ENCODE measurements around the gene GADD45A.

DNA sequence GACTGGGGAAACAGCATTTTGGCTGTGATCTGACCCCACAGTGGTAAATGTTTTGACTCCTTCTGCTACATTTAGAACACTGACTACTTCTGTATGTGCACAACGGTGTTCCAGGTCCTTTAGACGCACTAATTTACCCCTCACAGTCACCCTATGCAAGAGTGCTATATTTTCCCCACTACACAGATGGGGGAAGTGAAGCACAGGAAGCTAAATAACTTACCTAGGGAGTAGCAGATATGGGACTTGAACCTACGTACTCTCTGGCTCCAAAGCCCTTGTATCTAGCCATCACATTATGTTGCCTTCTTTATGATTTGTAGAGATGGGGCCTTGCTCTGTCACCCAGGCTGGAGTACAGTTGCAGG is 49.3 kb downstream of the GADD45A start:
- no peak for TF ChIP-seq EZH2 (IDR thresholded peaks at IDR 0.05; ENCODE audit: insufficient read depth, poor library complexity, severe bottlenecking)
- no peak for TF ChIP-seq EZH2phosphoT487 (IDR thresholded peaks at IDR 0.05; ENCODE audit: insufficient read depth, low read depth)

All from GM23248 (cell line).